ENCODE data around the gene RBM18.

The RBM18 gene

DNA sequence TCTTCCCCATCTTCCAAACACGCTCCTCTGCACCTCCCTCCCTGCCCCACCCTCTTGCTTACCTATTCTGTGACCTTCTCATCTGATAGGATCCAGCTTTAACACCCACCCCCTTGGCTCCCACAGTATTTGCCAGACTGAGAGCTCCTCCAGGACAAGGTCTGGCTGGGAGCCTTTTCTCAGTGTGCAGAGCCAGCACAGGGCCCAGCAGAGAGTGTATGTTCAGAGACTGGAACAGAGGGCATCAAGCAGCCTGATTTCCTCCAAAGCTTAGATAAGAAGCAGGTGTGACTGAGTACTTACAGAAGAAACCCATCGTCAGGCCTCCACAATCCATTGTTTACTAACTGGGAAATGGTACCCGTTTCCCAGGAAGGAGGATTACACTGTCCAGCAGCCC, 62.5 kb downstream of the RBM18 start:
- DNase-seq = no peak

- no peak for DNase-seq
These were observed 63.0 kb downstream of the RBM18 start for GRCh38 chr9:122201641-122202040.

GRCh38 chr9:122200960-122201595, 63.6 kb downstream of the RBM18 start:
- DNase-seq = no peak

DNA sequence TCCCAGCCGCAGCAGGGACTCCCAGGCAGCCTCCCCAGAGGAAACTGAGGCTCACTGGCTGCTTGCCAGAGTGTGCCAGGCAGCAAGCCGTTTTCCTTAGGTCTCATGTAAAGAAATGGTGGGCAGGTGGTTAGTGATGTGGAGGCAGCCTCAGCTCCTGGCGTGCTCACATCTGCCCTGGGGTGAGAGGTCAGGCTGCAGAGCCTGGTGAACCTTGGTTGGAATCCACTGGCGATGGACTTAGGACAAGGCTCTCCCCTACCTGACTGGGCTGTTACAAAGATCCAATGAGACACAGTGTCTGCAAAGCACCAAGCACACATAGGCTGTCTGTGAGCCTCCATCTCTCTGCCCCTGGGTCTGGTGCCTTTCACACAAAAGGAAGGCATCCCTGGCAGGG, 66.8 kb downstream of the RBM18 start:
- DNase-seq = no peak

- DNase-seq = no peak
These were observed 67.2 kb downstream of the RBM18 start for GRCh38 chr9:122197426-122197825.

DNA sequence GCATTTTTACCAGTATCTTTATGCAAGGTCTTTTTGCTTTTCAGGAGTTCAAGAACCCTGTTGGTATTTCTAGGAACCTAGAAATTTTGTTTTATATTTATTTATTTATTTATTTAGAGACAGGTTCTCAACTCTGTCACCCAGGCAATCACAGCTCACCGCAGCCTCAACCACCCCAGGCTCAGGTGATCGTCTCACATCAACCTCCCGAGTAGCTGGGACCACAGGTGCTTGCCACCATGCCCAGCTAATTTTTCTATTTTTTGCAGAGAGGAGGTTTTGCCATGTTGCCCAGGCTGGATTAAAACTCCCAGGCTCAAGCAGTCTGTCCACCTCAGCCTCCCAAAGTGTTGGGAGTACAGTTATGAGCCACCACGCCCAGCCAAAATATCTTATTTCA, 68.8 kb downstream of the RBM18 start:
- no peak for DNase-seq

DNA sequence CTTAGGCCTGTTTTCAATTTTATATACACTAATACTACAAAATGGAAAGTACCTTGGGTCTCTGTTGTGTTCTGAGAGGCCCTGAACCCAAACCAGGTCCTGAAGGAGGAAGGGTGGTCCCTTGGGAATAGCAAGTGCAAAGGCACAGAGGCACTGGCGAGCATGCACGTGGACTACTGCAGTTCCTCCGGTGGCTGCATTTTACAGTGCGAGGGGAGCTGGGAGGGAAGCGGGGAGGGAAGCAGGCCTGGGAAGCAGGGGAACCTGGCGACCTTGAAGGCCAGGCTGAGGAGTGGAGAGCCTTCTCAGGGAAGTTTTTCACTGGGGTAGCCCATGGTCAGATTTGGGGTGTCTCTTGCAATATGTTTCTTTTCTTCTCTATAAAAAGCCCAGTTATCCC, 71.0 kb downstream of the RBM18 start:
- no peak for DNase-seq

DNA sequence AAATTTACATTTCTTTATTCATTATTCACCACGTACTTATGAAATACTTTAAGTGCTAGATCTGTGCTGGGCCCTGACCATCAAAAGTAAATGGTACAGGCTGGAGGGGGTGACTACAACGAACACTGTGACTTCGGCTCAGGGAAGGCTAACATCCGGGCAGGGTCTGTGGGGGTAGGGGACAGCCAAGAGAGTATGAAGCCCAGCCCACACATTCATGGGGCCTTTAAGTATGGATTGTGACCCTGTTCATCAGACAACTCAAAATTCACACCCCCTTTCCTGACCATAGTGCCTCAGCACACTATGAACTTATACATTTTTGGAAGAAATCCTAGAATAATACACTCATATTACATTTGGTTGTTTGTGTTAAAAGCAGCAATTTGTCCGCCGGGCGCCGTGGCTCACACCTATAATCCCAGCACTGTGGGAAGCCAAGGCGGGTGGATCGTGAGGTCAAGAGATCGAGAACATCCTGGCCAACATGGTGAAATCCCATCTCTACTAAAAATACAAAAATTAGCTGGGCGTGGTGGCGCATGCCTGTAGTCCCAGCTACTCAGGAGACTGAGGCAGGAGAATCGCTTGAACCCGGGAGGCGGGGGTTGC, 71.6 kb downstream of the RBM18 start:
- no peak for DNase-seq

GRCh38 chr9:122192261-122192875, 72.3 kb downstream of the RBM18 start:
- no peak for DNase-seq

GRCh38 chr9:122191584-122191983, 73.1 kb downstream of the RBM18 start:
- no peak for DNase-seq

DNA sequence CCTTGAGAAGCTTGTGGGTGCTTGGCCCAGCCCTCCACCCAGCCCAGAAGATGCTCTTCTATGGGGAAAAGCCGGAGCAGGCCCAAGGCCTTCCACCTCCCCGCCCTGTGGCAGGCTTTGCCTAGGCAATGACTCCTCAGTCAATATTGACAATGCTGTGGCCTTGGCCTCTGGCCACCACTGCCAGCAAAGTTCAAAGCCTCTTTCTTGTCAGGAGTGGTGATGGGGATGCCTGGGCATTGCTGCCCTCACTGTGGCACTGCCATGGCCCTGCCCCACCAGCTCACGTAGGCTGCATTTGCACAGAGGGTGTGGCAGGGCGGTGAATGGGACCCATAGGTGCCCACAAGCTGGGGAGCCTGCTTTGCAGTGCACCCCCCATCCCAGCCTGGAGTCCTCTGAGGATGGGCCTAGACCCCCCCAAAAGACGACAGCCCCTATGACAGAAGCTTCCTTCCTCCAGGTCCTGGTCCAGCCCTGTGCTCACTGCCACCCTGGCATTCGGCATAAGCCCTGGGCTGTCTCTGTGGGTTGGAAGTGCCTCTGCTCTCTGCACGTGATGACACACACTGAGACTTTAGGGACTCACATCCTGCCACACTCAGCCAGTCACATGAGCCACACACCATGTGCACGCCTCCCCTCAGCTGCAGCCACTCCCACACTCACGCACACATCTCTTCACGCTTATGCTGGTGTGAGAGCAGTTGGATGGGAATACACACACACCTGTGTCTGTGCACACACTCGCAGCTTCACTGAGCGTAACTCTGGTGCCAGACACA, 73.9 kb downstream of the RBM18 start:
- DNase-seq = no peak

- DNase-seq = no peak
These were observed 76.3 kb downstream of the RBM18 start for GRCh38 chr9:122188369-122188768.
